Activated CD8-positive, alpha-beta memory T cell treated with anti-CD3 and anti-CD28 coated beads, Interleukin-2, amount 50 U/mL, for 48 hours (primary cell): ENCODE measurements around the gene ZNF280A.
A peak's percentile ranks its signal among the peaks of the same experiment; 100 is the strongest.

Source experiments
- DNase-seq: peaks from one replicate; pipeline ENCODE4 v3.0.0-alpha.2; 2020

ZNF280A gene

GRCh38 chr22:22465094-22465602, 54.9 kb downstream of the ZNF280A start:
- no peak for DNase-seq

DNA sequence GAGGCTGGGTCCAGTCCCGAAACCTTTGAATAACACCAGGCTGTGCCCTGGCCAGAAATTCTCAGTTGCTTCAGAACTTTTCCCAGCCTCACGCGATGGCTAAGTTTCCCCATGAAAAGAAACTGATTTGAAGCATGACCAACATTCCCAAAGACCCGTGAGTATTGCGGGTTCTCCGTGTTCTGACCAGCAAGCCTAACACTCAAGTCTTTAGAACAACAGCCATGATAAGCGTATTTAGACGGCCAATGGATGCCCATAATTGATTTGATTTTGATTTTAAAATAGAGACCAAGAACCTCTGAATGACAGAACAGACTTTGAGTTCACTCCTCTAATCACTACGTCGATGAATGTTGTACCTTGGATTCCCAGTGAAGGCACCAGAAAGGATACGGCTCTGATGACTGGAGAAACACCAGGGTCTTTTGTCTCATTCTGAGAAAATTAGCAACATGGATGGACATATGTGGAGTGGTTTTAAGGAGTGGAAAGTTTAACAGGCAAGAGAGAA, 55.5 kb downstream of the ZNF280A start:
- no peak for DNase-seq

DNA sequence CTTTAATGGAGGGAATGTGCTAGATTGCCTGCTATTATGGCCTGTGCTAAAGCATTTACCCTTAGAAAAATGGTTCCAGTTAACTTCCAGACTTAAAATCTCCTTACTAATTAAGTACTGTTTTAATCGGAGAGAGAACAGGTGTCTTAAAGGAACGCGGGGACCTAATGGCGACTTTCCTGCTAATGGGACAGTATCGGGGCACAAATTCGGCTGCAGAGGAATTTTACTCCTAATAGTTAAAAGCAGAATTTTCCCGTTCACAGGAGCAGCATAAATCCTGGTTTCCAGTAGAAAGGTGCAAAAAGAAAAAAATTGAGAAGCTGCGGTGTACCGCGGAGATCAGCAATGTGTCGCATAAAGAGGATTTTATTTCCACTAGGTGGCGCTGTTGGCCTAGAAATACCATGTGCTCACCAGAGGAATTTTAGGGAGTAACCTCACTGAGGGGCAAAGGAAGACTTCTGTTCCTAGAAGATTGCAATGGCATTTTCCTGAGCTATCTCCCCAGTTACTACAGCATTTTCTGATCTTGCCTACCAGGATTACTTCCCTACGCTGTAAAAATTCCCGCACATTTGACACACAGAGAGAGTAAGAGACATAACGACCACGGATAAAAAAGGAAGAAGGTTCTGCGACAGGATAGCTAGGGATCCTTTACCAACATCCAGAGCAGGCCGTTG, 56.1 kb downstream of the ZNF280A start:
- DNase-seq, result peak; percentile 70
